ENCODE measurements around the gene PANK1. TPM values are rescaled to one million over a fixed set of nuclear protein-coding genes. Genes with fewer than 3 reads are reported as not detected.

Gene PANK1
- polyA plus RNA-seq (2011; rRNA removed) (9.0 and 10.5 TPM in 2 replicates), polyA plus RNA-seq (2017; fragmentation: RNase III; extraction: RNeasy Plus Mini Kit Qiagen cat#74134 plus additional on column Dnase treatment) (5.5 to 6.7 TPM (median 5.6 TPM) in 3 replicates), polyA minus RNA-seq (2011; rRNA and poly(A)+ RNA removed) (7.6 and 10.6 TPM in 2 replicates)
- polyA plus RNA-seq (2012; cell fraction: cytosol; rRNA removed) = 2.6 and 3.1 TPM in 2 replicates
- 0.95 and 1.1 TPM in 2 replicates for polyA plus RNA-seq (2012; cell fraction: nucleus; rRNA removed)

DNA sequence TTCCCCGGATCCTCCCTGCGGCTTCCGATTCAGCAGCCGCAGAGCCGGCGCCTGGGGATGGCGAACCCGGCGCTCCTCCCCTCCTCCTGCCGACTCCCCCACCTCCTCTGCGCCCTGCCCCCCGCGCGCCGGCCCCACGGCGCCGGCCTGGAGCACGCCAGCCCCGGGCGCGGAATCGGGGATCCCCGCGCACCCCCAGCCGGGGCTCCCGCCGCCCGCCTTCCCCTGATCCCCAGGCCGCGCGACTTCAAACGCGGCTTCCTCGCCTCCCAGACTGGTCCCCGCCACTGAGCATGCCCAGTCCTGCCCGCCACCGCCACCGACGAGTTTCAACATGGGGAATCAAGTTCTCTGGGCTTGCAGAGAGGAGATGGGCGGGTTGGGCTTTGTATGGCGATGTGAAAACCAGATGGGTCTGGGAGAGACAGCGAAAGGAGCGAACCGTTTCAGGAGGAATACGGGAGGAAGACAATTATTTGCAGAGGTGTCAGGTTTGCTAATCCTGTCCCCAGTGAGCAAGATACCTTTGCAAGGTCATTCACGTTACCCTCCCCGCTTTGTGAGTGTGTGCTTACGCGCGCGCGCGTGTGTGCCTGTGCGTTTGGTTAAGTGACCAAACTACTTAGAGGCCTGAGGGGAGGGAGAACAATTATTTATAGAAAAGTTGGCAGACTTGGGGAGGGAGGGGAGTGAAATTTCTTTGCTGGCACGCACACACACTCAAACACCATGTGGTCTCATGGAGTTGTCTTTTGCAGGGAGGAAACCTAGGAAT lies at the start of gene PANK1:
Gene PANK1, minus strand, starts transcription at position 276 of the 775 bp plus-strand sequence. CDS start 351 bp downstream, outside the sequence.
- POLR2A ChIA-PET = interaction anchor here (1.0 kb wide), 1 partner anchor 56 kb away, joined by 4 read pairs; the partner anchor contains the start of gene KIF20B
- CTCF ChIA-PET = no interaction called here
- DNase-seq (ENCODE audit: low read depth in 1 of 2, low spot score in 1 of 2) (peak; percentile 84 to 88), FAIRE-seq (no peak), ATAC-seq (peak; percentile 72 to 78)
- peaks cover 16% of the 10 kb centered on the region for H3K4me1 ChIP-seq
- no peaks in the 10 kb centered on the region; the same call in 2 of the 3 replicates for H3K9me3 ChIP-seq
- H3K4me3 ChIP-seq = peak within 1 kb of the TSS; percentile 77
- 1% methylated on average over 18 of the region's 56 CpGs for WGBS (ENCODE audit: missing lambda C conversion rate)
- TF ChIP-seq FOXS1 (CRISPR knock-in tag; IDR thresholded peaks at IDR 0.05) (no peak), SMC3 (IDR thresholded peaks at IDR 0.05) (no peak), NFE2L2 (conservative IDR thresholded peaks at IDR 0.05; ENCODE audit: low read length) (no peak), HOXB5 (CRISPR knock-in tag; IDR thresholded peaks at IDR 0.05) (no peak), BHLHE40 (IDR thresholded peaks at IDR 0.05; ENCODE audit: low read depth, low read length) (no peak), CBX8 (IDR thresholded peaks at IDR 0.05) (no peak), ZNF302 (CRISPR knock-in tag; IDR thresholded peaks at IDR 0.05) (no peak), CHD2 (IDR thresholded peaks at IDR 0.05; ENCODE audit: low read length, partially characterized antibody) (no peak), JUNB (IDR thresholded peaks at IDR 0.05) (no peak), EHF (CRISPR knock-in tag; IDR thresholded peaks at IDR 0.05) (no peak), KDM5A (IDR thresholded peaks at IDR 0.05) (no peak), TP53 (CRISPR knock-in tag; IDR thresholded peaks at IDR 0.05) (no peak), ZC3H11A (IDR thresholded peaks at IDR 0.05) (no peak), RFX5 (IDR thresholded peaks at IDR 0.05) (no peak), RAD21 (conservative IDR thresholded peaks at IDR 0.05 in 1 of 2, IDR thresholded peaks at IDR 0.05 in 1 of 2) (no peak), ZFP36 (IDR thresholded peaks at IDR 0.05; ENCODE audit: borderline replicate concordance, partially characterized antibody) (no peak), USF2 (IDR thresholded peaks at IDR 0.05) (no peak), FOSL2 (IDR thresholded peaks at IDR 0.05) (no peak), FOSL2 (CRISPR knock-in tag; IDR thresholded peaks at IDR 0.05) (no peak), KDM1A (IDR thresholded peaks at IDR 0.05; ENCODE audit: low read depth) (no peak), EP300 (IDR thresholded peaks at IDR 0.05) (no peak), MYC (IDR thresholded peaks at IDR 0.05; ENCODE audit: borderline replicate concordance, low read length) (peak; percentile 48; the same call in 1 of the 2 replicates), PBX3 (IDR thresholded peaks at IDR 0.05) (no peak), TFCP2L1 (CRISPR knock-in tag; IDR thresholded peaks at IDR 0.05) (no peak), PHF8 (IDR thresholded peaks at IDR 0.05; ENCODE audit: borderline replicate concordance, low read depth) (no peak; the same call in none of the 2 replicates), EHMT2 (IDR thresholded peaks at IDR 0.05; ENCODE audit: low read depth) (no peak), POLR2A (IDR thresholded peaks at IDR 0.05; ENCODE audit: low read length) (peak; percentile 63; the same call in 1 of the 2 replicates), NR3C1 (IDR thresholded peaks at IDR 0.05) (no peak), ESRRA (IDR thresholded peaks at IDR 0.05; ENCODE audit: borderline replicate concordance, low read length) (0 out of 2 replicates have a peak, but pooled peaks have one; percentile 32), JUN (IDR thresholded peaks at IDR 0.05) (peak; percentile 56 to 58; a peak in 3 of 5 replicates)
- TF ChIP-seq, protein P1, sequence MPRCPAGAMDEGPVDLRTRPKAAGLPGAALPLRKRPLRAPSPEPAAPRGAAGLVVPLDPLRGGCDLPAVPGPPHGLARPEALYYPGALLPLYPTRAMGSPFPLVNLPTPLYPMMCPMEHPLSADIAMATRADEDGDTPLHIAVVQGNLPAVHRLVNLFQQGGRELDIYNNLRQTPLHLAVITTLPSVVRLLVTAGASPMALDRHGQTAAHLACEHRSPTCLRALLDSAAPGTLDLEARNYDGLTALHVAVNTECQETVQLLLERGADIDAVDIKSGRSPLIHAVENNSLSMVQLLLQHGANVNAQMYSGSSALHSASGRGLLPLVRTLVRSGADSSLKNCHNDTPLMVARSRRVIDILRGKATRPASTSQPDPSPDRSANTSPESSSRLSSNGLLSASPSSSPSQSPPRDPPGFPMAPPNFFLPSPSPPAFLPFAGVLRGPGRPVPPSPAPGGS (IDR thresholded peaks at IDR 0.05) = peak; percentile 65; the same call in 2 of the 3 replicates
- TF ChIP-seq, protein P2, sequence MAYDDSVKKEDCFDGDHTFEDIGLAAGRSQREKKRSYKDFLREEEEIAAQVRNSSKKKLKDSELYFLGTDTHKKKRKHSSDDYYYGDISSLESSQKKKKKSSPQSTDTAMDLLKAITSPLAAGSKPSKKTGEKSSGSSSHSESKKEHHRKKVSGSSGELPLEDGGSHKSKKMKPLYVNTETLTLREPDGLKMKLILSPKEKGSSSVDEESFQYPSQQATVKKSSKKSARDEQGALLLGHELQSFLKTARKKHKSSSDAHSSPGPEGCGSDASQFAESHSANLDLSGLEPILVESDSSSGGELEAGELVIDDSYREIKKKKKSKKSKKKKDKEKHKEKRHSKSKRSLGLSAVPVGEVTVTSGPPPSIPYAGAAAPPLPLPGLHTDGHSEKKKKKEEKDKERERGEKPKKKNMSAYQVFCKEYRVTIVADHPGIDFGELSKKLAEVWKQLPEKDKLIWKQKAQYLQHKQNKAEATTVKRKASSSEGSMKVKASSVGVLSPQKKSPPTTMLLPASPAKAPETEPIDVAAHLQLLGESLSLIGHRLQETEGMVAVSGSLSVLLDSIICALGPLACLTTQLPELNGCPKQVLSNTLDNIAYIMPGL (CRISPR knock-in tag; IDR thresholded peaks at IDR 0.05; ENCODE audit: borderline replicate concordance) = no peak
- TF ChIP-seq, protein P3, sequence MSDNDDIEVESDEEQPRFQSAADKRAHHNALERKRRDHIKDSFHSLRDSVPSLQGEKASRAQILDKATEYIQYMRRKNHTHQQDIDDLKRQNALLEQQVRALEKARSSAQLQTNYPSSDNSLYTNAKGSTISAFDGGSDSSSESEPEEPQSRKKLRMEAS (IDR thresholded peaks at IDR 0.05) = peak; percentile 81
- TF ChIP-seq, protein P4, sequence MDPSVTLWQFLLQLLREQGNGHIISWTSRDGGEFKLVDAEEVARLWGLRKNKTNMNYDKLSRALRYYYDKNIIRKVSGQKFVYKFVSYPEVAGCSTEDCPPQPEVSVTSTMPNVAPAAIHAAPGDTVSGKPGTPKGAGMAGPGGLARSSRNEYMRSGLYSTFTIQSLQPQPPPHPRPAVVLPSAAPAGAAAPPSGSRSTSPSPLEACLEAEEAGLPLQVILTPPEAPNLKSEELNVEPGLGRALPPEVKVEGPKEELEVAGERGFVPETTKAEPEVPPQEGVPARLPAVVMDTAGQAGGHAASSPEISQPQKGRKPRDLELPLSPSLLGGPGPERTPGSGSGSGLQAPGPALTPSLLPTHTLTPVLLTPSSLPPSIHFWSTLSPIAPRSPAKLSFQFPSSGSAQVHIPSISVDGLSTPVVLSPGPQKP (IDR thresholded peaks at IDR 0.05; ENCODE audit: low read depth, low read length) = no peak
- TF ChIP-seq, protein P5, sequence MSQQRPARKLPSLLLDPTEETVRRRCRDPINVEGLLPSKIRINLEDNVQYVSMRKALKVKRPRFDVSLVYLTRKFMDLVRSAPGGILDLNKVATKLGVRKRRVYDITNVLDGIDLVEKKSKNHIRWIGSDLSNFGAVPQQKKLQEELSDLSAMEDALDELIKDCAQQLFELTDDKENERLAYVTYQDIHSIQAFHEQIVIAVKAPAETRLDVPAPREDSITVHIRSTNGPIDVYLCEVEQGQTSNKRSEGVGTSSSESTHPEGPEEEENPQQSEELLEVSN (IDR thresholded peaks at IDR 0.05; ENCODE audit: borderline replicate concordance, low read depth) = peak; percentile 61; the same call in 1 of the 2 replicates
- peak within 1 kb of the TSS; percentile 90 for H3K4me2 ChIP-seq
- H3K27ac ChIP-seq = peak within 1 kb of the TSS; percentile 97

All from A549 (cell line).